ENCODE data around the gene SUPT4H1. TPM values are rescaled to one million over a fixed set of nuclear protein-coding genes. Genes with fewer than 3 reads are reported as not detected.
A peak's percentile ranks its signal among the peaks of the same experiment; 100 is the strongest.

The SUPT4H1 gene
- total RNA-seq, 1 experiment from 2014 or later: 100.0 TPM

DNA sequence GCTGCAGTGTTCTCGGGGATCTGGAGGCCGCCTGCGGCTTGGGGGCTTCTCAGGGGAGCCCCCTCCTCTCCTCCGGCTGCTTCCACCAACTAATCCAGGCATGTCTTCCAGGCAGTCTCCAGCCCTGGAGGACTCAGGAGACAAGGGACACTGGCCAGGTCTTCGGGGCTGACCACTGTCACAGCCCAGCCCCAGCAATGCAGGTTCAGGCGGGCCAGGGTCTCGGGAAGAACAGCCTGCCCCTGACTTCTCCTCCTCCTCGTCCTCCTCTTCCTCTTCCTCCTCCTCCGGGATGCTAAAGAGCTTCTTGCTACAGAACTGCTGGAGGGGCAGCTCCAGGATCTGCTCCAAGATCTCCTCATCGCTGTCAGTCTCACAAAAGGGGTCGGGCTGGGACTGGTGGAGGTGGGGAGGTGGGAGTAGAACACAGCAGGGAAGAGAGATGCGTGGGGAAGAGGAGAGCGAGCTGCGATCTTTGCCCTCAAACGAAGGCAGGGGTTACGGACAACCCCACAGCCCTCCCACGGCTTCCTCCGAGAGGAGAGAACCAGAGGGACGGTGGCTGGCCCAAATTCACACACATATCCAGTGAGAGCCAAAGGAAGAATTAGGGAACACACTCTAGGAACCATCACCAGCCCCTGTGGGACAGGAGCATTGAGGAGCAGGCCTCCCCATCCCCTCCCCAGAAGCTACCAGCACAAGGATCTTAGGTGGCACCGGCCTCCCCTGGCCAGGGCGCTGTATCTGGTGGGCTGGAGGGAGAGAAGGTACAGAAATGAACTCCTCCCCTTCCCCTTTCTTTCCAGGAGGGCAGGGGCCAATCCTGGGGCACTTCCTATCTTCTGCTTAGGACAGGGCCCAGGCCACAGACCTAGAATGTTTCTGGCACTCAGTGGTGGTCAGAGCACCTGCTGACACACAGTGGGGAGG, 42.8 kb downstream of the SUPT4H1 start:
- Histone ChIP-seq H3K27ac (ENCODE audit: low read length) (no peak overlapping the region), H3F3A (ENCODE audit: low read length, unreplicated experiment) (no peaks in the 10 kb centered on the region), H3K4me2 (ENCODE audit: low read length) (no peak overlapping the region), H4K20me1 (ENCODE audit: low read length) (no peaks in the 10 kb centered on the region), H3K9ac (ENCODE audit: low read length) (no peak overlapping the region), H3K9me3 (ENCODE audit: low read length) (no peaks in the 10 kb centered on the region), H3K36me3 (ENCODE audit: low read depth, low read length) (no peaks in the 10 kb centered on the region), H3K27me3 (ENCODE audit: low read length) (no peaks in the 10 kb centered on the region), H3K9me2 (replicated peaks; ENCODE audit: low read length) (no peaks in the 10 kb centered on the region), H3K4me1 (ENCODE audit: insufficient read depth, low read length) (no peaks in the 10 kb centered on the region), H2AFZ (ENCODE audit: low read length) (no peak overlapping the region), H3K4me3 (ENCODE audit: low read length) (no peak overlapping the region), H3K79me2 (ENCODE audit: low read length) (no peaks in the 10 kb centered on the region)
- DNase-seq: no peak
- ATAC-seq: no peak
- TF ChIP-seq EZH2 (IDR thresholded peaks at IDR 0.05; ENCODE audit: low read length, unreplicated experiment) (no peak), EZH2phosphoT487 (IDR thresholded peaks at IDR 0.05; ENCODE audit: borderline replicate concordance, low read length) (no peak)
- TF ChIP-seq, protein P1, sequence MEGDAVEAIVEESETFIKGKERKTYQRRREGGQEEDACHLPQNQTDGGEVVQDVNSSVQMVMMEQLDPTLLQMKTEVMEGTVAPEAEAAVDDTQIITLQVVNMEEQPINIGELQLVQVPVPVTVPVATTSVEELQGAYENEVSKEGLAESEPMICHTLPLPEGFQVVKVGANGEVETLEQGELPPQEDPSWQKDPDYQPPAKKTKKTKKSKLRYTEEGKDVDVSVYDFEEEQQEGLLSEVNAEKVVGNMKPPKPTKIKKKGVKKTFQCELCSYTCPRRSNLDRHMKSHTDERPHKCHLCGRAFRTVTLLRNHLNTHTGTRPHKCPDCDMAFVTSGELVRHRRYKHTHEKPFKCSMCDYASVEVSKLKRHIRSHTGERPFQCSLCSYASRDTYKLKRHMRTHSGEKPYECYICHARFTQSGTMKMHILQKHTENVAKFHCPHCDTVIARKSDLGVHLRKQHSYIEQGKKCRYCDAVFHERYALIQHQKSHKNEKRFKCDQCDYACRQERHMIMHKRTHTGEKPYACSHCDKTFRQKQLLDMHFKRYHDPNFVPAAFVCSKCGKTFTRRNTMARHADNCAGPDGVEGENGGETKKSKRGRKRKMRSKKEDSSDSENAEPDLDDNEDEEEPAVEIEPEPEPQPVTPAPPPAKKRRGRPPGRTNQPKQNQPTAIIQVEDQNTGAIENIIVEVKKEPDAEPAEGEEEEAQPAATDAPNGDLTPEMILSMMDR (conservative IDR thresholded peaks at IDR 0.05; ENCODE audit: low read depth, low read length): no peak
- intact Hi-C loops (cut with micrococcal nuclease): no loop called here
- no TSS peak for BruUV-seq (replicated peaks)
- CTCF ChIA-PET: no interaction called here
- POLR2A ChIA-PET (ENCODE audit: unreplicated experiment): no interaction called here

DNA sequence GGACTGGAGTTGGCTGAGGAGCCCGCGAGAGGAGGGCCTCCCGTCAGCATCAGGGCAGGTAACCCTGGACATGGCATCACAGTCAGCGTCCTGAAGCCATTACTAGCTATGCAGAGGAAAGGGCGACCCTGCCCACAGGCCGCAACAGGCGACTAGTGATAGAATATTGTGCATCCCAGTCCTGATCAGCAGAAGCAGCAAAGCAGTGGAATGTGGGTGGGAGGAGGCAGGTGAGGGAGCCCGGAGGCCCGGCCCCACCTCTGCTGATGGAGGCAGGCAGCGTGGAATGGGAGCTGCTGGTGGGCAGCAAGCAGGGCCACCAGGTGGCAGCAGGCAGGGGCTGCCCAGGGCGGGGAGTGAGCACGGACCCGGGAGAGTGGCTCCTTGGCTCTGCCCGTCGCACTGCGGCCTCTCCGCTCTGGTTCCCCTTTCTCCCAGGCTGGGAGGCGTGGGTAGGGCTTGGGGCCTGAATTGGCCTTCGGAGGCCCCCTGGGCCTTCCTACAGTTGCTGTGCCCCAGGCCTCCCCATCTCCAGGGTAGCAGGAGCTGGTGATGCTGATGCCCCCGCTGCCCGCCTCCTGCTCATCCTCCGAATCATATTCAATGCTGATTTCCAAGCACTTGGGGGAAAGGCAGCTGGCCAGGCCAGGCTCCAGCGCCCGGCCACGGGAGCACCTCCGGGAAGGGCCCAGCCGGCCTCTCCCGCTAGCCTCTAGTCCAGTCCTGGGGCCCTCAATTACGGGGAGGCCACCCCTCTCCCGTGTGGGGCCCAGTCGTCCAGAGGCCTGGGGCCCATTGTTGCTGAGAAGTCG, 43.6 kb downstream of the SUPT4H1 start:
- H3K36me3 ChIP-seq (ENCODE audit: low read depth, low read length): no peaks in the 10 kb centered on the region
- no peaks in the 10 kb centered on the region for H3F3A ChIP-seq (ENCODE audit: low read length, unreplicated experiment)
- no peaks in the 10 kb centered on the region for H3K27me3 ChIP-seq (ENCODE audit: low read length)
- no peak overlapping the region for H3K27ac ChIP-seq (ENCODE audit: low read length)
- H3K4me3 ChIP-seq (ENCODE audit: low read length): no peak overlapping the region
- H3K4me2 ChIP-seq (ENCODE audit: low read length): no peak overlapping the region
- CTCF ChIA-PET: no interaction called here
- no TSS peak for BruUV-seq (replicated peaks)
- intact Hi-C loops (cut with micrococcal nuclease): no loop called here
- H3K9me2 ChIP-seq (replicated peaks; ENCODE audit: low read length): no peaks in the 10 kb centered on the region
- H2AFZ ChIP-seq (ENCODE audit: low read length): no peak overlapping the region
- H4K20me1 ChIP-seq (ENCODE audit: low read length): no peaks in the 10 kb centered on the region
- H3K9ac ChIP-seq (ENCODE audit: low read length): no peak overlapping the region
- ATAC-seq (peak; percentile 39; the same call in 1 of the 2 replicates), DNase-seq (no peak)
- no peaks in the 10 kb centered on the region for H3K79me2 ChIP-seq (ENCODE audit: low read length)
- no peak for TF ChIP-seq EZH2 (IDR thresholded peaks at IDR 0.05; ENCODE audit: low read length, unreplicated experiment)
- TF ChIP-seq, protein P1 (conservative IDR thresholded peaks at IDR 0.05; ENCODE audit: low read depth, low read length): peak; percentile 50
- POLR2A ChIA-PET (ENCODE audit: unreplicated experiment): interaction anchor here (0.6 kb wide), 1 partner anchor 91 kb away, joined by 5 read pairs; no protein-coding TSS in a partner anchor
- H3K4me1 ChIP-seq (ENCODE audit: insufficient read depth, low read length): no peaks in the 10 kb centered on the region
- H3K9me3 ChIP-seq (ENCODE audit: low read length): no peaks in the 10 kb centered on the region

Data from PC-3 (cell line).